GM21717 (cell line): ENCODE measurements around the gene QARS1.

Experiments used
- ATAC-seq: cut with Tn5 transposase; IDR thresholded peaks from one replicate; pipeline ENCODE4 v1.9.1; 2021; ENCODE audit warnings: mild to moderate bottlenecking, moderate library complexity; ENCODE audit not compliant: unreplicated experiment

Gene QARS1

DNA sequence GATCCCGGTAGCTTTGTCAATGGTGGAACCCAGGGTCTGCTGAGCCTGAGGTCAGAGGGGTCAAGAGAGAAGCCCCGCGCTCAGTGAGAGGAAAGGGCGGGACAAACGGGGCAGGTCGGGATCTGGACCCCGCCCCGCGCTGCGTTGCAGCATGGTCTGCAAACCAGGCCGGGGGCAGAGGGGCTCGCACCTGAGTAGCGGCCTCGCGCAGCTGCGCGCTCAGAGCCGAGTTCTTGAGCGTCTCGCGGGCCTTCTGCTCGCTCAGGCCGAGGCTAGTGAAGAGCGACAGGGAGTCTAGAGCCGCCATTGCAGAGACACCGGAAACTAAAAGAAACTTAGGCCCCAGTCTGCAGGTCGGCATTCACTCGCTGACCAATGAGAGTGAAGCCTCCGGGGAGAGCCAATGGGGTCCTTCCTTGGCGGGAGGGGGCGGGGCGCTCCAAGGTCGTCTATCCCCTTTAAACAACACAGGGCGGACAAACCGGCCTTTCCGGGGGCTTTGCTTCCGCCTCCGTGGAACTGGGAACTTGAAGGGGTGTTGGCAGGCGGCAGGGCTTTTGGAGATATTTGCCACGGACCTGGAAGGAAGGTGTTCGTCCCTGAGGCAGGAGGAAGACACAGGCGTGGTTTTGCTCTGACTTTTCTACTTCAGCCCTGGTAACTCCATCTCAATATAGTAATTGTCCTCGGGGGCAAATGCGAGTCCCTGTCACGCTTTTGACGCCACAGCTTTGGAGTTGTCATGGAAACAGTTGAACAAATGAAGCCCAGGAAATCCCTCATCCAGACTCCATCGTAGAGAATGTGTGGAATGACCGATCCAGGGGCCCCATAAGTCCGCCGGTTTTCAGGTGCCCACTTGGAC lies at the start of gene QARS1:
Gene QARS1, minus strand, starts transcription at position 331 of the 865 bp plus-strand sequence. Its CDS starts 24 bp downstream, at position 307.
- ATAC-seq, result peak; percentile 67

DNA sequence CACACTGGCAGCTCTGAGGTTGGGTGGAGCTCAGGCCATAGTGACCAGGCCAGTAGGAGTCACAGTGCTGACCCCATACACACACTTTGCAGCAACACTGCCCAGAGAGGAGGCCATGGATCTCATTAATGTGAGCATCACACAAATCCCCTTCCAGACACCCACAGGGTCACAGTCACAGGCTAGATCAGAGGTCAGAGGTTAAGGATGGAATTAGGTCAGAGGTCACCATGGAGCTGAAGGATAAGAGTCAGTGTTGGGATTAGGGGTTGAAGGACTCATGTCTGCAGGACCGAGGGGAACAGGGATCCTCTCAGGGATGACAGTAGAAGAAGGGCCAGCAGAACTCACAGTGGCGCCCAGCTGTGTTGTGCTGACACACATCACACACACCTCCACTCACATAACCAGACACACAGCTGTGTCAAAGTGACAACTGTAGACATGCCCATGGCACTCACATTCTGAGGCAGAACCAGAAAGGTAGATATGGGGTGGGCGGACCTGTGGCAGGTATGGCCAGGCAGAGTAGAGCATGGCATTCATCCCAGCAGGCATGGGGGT lies 48.9 kb upstream of the QARS1 start:
- no peak for ATAC-seq

- ATAC-seq, result no peak
Measured at GRCh38 chr3:49151610-49152009, 47.1 kb upstream of the QARS1 start.

DNA sequence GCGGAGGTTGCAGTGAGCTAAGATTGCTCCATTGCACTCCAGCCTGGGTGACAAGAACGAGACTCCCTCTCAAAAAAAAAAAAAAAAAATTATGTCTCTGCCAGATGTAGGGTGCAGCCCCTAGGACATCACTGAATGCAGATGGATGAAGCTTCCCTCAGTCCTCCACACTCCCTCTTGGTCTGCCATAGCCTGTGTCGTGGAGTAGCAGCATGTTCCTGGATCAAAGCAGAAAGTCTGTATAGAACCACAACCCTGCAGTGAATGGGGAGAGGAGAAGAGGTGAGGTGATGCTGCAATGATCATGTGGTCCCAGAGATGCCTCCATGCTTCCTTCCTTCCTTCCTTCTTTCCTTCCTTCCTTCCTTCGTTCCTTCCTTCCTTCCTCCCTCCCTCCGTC lies 43.6 kb upstream of the QARS1 start:
- ATAC-seq, result no peak

- ATAC-seq, result no peak
Measured at GRCh38 chr3:49140080-49140479, 35.5 kb upstream of the QARS1 start.

DNA sequence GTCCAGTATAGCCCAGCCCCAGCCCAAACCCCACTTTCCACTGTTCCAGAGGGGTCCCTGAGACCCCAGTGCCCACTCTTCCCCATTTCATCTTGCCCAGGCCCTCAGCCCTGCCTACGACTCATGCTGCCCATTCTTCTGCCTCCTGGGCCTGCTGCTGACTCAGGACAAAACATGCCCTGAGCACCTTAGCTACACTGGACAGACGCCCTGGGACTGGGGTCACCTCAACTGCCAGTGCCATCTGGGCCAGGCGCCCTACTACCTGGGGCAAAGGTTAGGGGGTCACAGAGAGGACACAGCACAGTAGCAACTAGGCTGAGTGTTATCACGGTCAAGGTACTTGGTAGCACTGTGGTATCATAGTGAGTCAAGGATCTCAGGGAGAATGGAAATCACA lies 30.9 kb upstream of the QARS1 start:
- no peak for ATAC-seq

DNA sequence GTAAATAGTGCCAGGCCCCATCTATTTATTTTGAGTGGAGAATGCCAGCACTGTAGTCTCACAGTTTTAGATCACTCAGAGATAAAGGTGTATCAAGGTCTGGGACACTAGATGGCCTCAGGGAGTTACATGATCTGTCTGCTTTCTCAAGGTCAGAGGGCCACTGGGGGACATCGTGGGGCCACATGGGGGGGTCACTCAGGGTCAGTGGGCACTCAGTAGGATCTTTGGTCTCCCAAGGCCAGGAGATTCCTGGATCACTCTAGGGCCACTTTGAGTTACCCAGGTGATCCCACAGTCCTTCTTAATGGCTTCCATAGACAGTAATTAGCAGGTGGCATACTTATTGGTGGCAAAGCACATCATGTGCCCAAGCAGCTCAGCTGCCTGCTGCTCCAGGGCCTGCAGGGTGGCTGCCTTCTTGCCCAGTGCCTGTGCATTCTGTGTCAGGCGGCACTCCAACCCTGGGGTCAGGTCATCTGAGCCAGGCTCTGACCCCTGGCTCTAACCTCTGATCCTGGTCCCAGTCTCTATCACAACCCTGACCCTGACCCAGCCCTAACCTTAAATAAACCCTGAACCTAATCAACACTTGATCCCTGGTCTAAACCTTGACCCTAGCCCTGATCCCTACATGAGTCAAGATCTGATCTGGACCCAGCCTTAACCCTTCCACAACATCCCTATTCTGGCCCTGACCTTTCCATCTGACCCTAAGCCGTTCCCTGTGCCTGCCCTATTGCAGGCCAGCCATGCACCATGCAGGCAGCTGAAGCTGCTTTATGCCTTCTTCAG lies 30.1 kb upstream of the QARS1 start:
- no peak for ATAC-seq

GRCh38 chr3:49133226-49133951 lies 28.8 kb upstream of the QARS1 start:
- ATAC-seq, result no peak

DNA sequence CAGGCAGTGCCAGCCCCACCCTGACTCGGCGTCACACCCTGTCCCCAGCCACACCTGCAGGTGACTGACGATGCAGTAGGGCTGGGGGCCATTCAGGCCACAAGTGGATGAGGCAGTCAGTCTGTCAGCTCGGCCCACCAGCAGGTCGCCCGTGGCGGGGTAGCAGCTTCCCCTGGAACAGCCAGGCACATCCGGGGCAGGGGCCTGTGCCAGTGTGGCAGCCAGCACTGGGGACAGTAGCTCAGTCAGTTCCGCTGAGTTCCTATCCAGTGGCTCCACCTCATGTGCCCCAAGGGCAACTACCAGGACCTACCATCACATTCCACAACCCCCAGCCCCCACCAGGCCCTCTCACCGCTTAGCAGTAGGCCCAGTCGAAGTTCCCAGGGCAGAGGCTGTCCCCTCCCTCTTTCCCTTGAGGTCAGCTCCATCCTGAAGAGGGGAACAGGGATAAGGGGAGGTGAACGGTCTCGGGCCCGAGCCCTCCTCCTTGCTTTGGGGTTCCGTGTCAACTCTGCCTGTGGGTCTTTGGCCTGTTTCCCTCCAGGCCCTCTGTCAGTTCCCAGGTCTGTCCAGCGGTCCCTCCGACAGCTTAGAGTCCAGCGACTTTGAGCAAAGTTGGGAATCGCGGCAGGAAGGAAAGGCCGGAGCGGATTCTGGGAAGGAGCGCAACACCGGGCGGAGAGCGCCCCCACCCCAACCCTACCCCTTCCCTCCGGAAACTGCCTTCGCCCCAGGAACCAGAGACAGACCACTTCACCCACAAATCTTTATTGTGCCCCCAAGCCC lies 28.1 kb upstream of the QARS1 start, which contains the start of gene LAMB2:
Gene LAMB2, minus strand, starts transcription at position 614 of the 789 bp plus-strand sequence. Its CDS starts 183 bp downstream, at position 431.
- ATAC-seq, result no peak

- ATAC-seq, result no peak
Measured at GRCh38 chr3:49132073-49132436, 27.5 kb upstream of the QARS1 start.

DNA sequence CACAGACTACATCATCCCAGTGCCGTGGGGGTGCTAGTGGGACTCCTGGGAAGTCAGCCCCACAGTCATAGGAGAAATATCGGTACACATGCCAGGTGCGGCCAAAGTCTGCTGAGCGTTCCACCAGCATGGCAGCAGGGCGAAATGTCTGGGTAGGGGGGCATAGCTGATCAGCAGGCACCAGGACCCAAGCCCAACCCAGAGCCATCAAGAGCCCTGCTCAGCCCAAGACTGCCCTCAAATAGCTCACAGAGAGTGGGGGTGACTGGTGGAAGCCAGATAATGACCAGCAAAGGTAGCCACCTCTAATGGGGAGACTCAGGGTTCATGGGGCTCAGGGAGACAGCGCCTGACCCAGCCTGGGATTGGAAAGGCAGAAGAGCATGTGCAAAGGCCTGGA lies 27.0 kb upstream of the QARS1 start:
- no peak for ATAC-seq

GRCh38 chr3:49131040-49131439 lies 26.5 kb upstream of the QARS1 start:
- ATAC-seq, result no peak

GRCh38 chr3:49124991-49125670 lies 20.6 kb upstream of the QARS1 start:
- no peak for ATAC-seq

- no peak for ATAC-seq
Measured at GRCh38 chr3:49124203-49124602, 19.6 kb upstream of the QARS1 start.

- ATAC-seq, result no peak
Measured at GRCh38 chr3:49123687-49124086, 19.1 kb upstream of the QARS1 start.

- no peak for ATAC-seq
Measured at GRCh38 chr3:49122886-49123545, 18.5 kb upstream of the QARS1 start.

DNA sequence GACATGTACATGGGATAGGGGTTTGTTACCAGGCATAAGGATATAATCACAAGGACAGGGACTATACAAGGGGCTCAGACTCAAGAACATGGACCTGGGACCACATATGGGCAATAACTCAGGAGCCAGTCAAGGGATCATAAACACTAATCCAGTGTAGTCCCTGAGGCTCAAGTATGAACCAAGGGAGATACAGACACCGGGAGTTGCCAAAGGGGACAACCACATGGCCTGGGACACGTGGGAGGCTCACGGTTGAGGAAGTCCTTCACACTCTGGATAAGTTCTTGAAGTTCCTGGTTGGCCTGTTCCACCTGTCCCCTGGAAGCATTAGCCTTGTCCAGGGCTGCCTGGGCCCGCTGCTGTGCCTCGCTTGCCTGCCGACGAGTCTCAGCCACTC lies 17.9 kb upstream of the QARS1 start:
- no peak for ATAC-seq

GRCh38 chr3:49122022-49122421 lies 17.5 kb upstream of the QARS1 start:
- ATAC-seq, result no peak

DNA sequence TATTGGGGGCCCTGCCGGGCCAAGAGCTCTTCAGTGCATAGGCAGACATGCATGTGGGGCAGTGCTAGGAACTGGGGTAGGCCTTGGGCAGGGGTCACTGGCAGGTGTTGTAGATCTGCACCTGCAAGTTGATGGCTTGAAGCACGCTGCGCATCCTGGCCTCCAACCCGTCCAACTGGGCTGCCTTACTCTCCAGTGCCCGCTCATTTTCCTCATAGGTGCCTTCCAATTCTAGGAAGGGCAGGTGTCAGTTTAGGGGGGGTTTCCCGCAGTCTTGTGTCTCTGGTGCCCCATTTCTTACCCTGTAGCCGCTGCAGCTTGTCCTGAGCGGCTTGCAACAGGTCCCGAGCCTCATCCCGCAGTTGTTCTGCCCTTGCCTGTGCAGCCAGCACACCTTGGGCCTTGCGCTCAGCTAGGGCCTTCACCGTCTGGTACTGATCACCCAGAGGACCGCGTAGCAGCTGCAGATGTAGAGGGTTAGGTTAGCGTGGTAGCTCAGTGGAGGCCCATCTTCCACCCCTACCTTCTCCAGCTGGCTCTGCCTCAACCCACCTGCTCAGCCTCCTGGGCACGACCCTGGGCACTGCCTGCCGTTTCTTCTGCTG lies 16.7 kb upstream of the QARS1 start:
- no peak for ATAC-seq
